Daoy (cell line): ENCODE measurements around the gene MRC1. TPM values are rescaled to one million over a fixed set of nuclear protein-coding genes. Genes with fewer than 3 reads are reported as not detected.

ENCODE experiments used
- total RNA-seq: library from RNA; depleted of rRNA; stranded (reverse); fragments of >200 nt; shearing (Covaris generic); gene quantifications from 2 replicates; pipeline ENCODE4 v1.2.3, GENCODE V29; 2014; rRNA removed

The MRC1 gene
- total RNA-seq, 1 experiment from 2014 or later: not detected

Other genes starting within 250 kb of the MRC1 start
- 25.0 and 41.9 TPM in 2 replicates for gene HACD1, start 192.0 kb upstream of the MRC1 start, total RNA-seq
- 12.0 and 13.8 TPM in 2 replicates for gene STAM, start 165.2 kb upstream of the MRC1 start, total RNA-seq
- 0.06 TPM in 1 of 2 replicates, not detected in the other for gene TMEM236, start 57.1 kb upstream of the MRC1 start, total RNA-seq
- not detected in 2 replicates for gene SLC39A12, start 142.6 kb downstream of the MRC1 start, total RNA-seq